GM18498 (cell line): ENCODE measurements around the gene SKAP2.

Experiments
- ATAC-seq: cut with Tn5 transposase; IDR thresholded peaks from one replicate; pipeline ENCODE4 v1.9.1; 2021; ENCODE audit warnings: mild to moderate bottlenecking, moderate library complexity; ENCODE audit not compliant: unreplicated experiment

Gene SKAP2

GRCh38 chr7:26864309-26865093 is at the start of gene SKAP2:
Gene SKAP2 (minus strand): TSS chr7:26864590. CDS start chr7:26864429, 161 bp downstream.
- ATAC-seq: peak; percentile 95

- ATAC-seq: no peak
These were observed 48.6 kb upstream of the SKAP2 start for GRCh38 chr7:26912933-26913536.

- ATAC-seq: no peak
These were observed 47.9 kb upstream of the SKAP2 start for GRCh38 chr7:26912338-26912737.

- no peak for ATAC-seq
These were observed 45.8 kb upstream of the SKAP2 start for GRCh38 chr7:26910221-26910620.

GRCh38 chr7:26900251-26900650 is 35.9 kb upstream of the SKAP2 start:
- no peak for ATAC-seq

GRCh38 chr7:26899519-26899918 is 35.1 kb upstream of the SKAP2 start:
- ATAC-seq: no peak

- ATAC-seq: no peak
These were observed 34.5 kb upstream of the SKAP2 start for GRCh38 chr7:26898891-26899290.

- no peak for ATAC-seq
These were observed 33.5 kb upstream of the SKAP2 start for GRCh38 chr7:26897928-26898327.

GRCh38 chr7:26891400-26892350 is 27.3 kb upstream of the SKAP2 start:
- no peak for ATAC-seq

GRCh38 chr7:26880852-26881251 is 16.5 kb upstream of the SKAP2 start:
- no peak for ATAC-seq

- no peak for ATAC-seq
These were observed 15.3 kb upstream of the SKAP2 start for GRCh38 chr7:26879671-26880070.

- ATAC-seq: no peak
These were observed 4.6 kb upstream of the SKAP2 start for GRCh38 chr7:26868841-26869495.

- ATAC-seq: peak; percentile 50
These were observed 651 bp upstream of the SKAP2 start for GRCh38 chr7:26865094-26865388.

GRCh38 chr7:26863518-26864308 is 677 bp downstream of the SKAP2 start:
- no peak for ATAC-seq

GRCh38 chr7:26862834-26863233 is 1.6 kb downstream of the SKAP2 start:
- ATAC-seq: no peak

- no peak for ATAC-seq
These were observed 3.3 kb downstream of the SKAP2 start for GRCh38 chr7:26861050-26861449.

GRCh38 chr7:26860361-26860760 is 4.0 kb downstream of the SKAP2 start:
- no peak for ATAC-seq

- no peak for ATAC-seq
These were observed 4.7 kb downstream of the SKAP2 start for GRCh38 chr7:26859720-26860119.

GRCh38 chr7:26858735-26859134 is 5.7 kb downstream of the SKAP2 start:
- ATAC-seq: no peak

GRCh38 chr7:26858241-26858715 is 6.1 kb downstream of the SKAP2 start:
- ATAC-seq: no peak
